Measurements from ENCODE around the gene TFDP1. TPM values are rescaled to one million over a fixed set of nuclear protein-coding genes. Genes with fewer than 3 reads are reported as not detected.

The TFDP1 gene
- total and polyA plus RNA-seq, 2 of the 4 experiments (the other 2 are of a cell fraction) = 59.3 to 97.0 TPM

- BruUV-seq (replicated peaks) = no TSS peak
- ATAC-seq (ENCODE audit: low read depth) = no peak
- H4K20me1 ChIP-seq (ENCODE audit: insufficient read depth, low read length) = peaks cover 63% of the 10 kb centered on the region
Measured at GRCh38 chr13:113620036-113620796, 35.7 kb downstream of the TFDP1 start.

More at GRCh38 chr13:113620036-113620796, 35.7 kb downstream of the TFDP1 start:
- H2BK120ac ChIP-seq (ENCODE audit: low read depth, low read length) = no peak overlapping the region
- WGBS, 2 experiments (ENCODE audit: extremely low coverage in 2 of 2, insufficient read length in 1 of 2) = 100% methylated on average over 3 of the region's 15 CpGs; no CpG with 5 or more reads in 1 of the 2 experiments
- intact Hi-C loops (cut with micrococcal nuclease) = no loop called here
- H4K8ac ChIP-seq (ENCODE audit: low read depth in 2 of 2, low read length in 2 of 2) = no peak overlapping the region
- no peak overlapping the region for H3K18ac ChIP-seq (ENCODE audit: low read depth, low read length)
- in situ Hi-C loops (cut with MboI; ENCODE audit: low sequenced_read_pairs) = no loop called here
- H4K5ac ChIP-seq (ENCODE audit: low read depth, low read length) = no peak overlapping the region
- H3K36me3 ChIP-seq (ENCODE audit: control insufficient read depth, insufficient read depth, low read length) = peaks cover 21% of the 10 kb centered on the region
- dilution Hi-C loops (cut with HindIII; ENCODE audit: low sequenced_read_pairs, unreplicated experiment) = no loop called here
- H2AK5ac ChIP-seq (ENCODE audit: low read depth, low read length) = no peak overlapping the region
- no peak overlapping the region for H4K91ac ChIP-seq (ENCODE audit: insufficient read depth, low read depth, low read length)
- no peak overlapping the region for H3K9ac ChIP-seq (ENCODE audit: low read depth, low read length)
- H3K4me2 ChIP-seq (ENCODE audit: low read depth, low read length) = no peak overlapping the region
- no peak overlapping the region for H3K56ac ChIP-seq (ENCODE audit: extremely low read depth, insufficient read depth, low read length)
- no peaks in the 10 kb centered on the region for H3K9me3 ChIP-seq (ENCODE audit: control insufficient read depth, insufficient read depth, low read length)
- ChIA-PET CTCF (no interaction called here), POLR2A (ENCODE audit: unreplicated experiment) (no interaction called here)
- H3K79me1 ChIP-seq (ENCODE audit: low read depth in 1 of 2, low read length in 2 of 2) = peaks cover 21 to 66% of the 10 kb centered on the region in 2 experiments
- no peak overlapping the region for H3K27ac ChIP-seq (ENCODE audit: insufficient read depth, low read length)
- no peak overlapping the region for H2BK20ac ChIP-seq (ENCODE audit: low read depth, low read length)
- no peaks in the 10 kb centered on the region for H3K27me3 ChIP-seq (ENCODE audit: control insufficient read depth, insufficient read depth, low read length)
- H3K9me1 ChIP-seq (ENCODE audit: insufficient read depth, low read length) = 0 out of 2 replicates have a peak, but pooled peaks cover 8% of the 10 kb centered on the region
- H3K4me3 ChIP-seq (ENCODE audit: insufficient read depth, low read depth, low read length) = no peak overlapping the region
- H2BK5ac ChIP-seq (ENCODE audit: low read depth, low read length, poor library complexity, severe bottlenecking) = no peak overlapping the region
- H2AFZ ChIP-seq (replicated peaks; ENCODE audit: low read length, poor library complexity) = no peak overlapping the region
- no peak overlapping the region for H2BK15ac ChIP-seq (ENCODE audit: low read depth, low read length)
- H2AK9ac ChIP-seq (replicated peaks; ENCODE audit: low read depth, low read length, poor library complexity) = no peak overlapping the region
- peaks cover 13% of the 10 kb centered on the region for H3K4me1 ChIP-seq (ENCODE audit: control insufficient read depth, insufficient read depth, low read length)
- no peak overlapping the region for H3K23ac ChIP-seq (ENCODE audit: low read depth, low read length)
- TF ChIP-seq SMC3 (IDR thresholded peaks at IDR 0.05; ENCODE audit: low read depth, low read length) = no peak
- no peak for TF ChIP-seq BHLHE40 (IDR thresholded peaks at IDR 0.05; ENCODE audit: low read depth, low read length)
- no peak overlapping the region for H3K14ac ChIP-seq (replicated peaks; ENCODE audit: low read depth, low read length)
- DNase-seq = no peak
- no peak overlapping the region for H3K4ac ChIP-seq (ENCODE audit: low read depth, low read length)
